K562 (cell line): ENCODE measurements around the gene TTC39B. TPM values are rescaled to one million over a fixed set of nuclear protein-coding genes. Genes with fewer than 3 reads are reported as not detected.

Experiments used
- ATAC-seq: fragments of 200-7000 bp; cut with Tn5 transposase; 3 replicates; pipeline ENCODE4 v1.9.1; 2020; ENCODE audit warnings: moderate library complexity
- BruUV-seq: library from RNA; stranded (reverse); fragments of 400-500 nt; replicated peaks from 2 replicates; lab custom pipeline; 2021; lab: Mats Ljungman, UMichigan
- CTCF ChIA-PET: fragments of 300-600 bp; formaldehyde crosslinking; extraction: SDS; loops from one replicate; lab custom pipeline; 2021; ENCODE audit warnings: low intra/inter-chr PET ratio; lab: Yijun Ruan, JAX
- POLR2A ChIA-PET: fragments of 300-600, 350-650 bp; sonication (Branson Sonifier 250); formaldehyde crosslinking; extraction: SDS; loops from one replicate; lab custom pipeline; 2021; ENCODE audit warnings: antibody characterized with exemption, inconsistent platforms; lab: Yijun Ruan, JAX
- DNase-seq, 4 experiments: peaks; one replicate each; pipeline versions ENCODE4 v3.0.0 to v3.0.0-alpha.2; 2011 to 2018; ENCODE audit warnings: low spot score in 3 of 4, mixed read lengths in 3 of 4; ENCODE audit errors: extremely low read depth in 1 of 4
- FAIRE-seq: peaks from 2 replicates; lab custom pipeline; 2011; peaks lifted over from hg19 to GRCh38; lab: Jason Lieb, UNC
- H2AFZ ChIP-seq: 2 replicates; pipeline ENCODE4 v1.6.0; 2011; ENCODE audit warnings: low read depth, low read length, control low read depth, inconsistent platforms
- H3K27ac ChIP-seq: fragments of 200-600 bp; 3 replicates; pipeline ENCODE4 v1.8.0; 2011; ENCODE audit warnings: low read depth, mild to moderate bottlenecking, control low read depth, inconsistent platforms, low read length, moderate library complexity, mixed read lengths; ENCODE audit errors: extremely low read depth
- H3K27me3 ChIP-seq, 2 experiments: fragments of 300-600 bp in 1 of 2; 2 replicates in 1 of 2; 3 replicates in 1 of 2; pipeline versions ENCODE4 v1.6.0 to v1.8.0; 2011; ENCODE audit warnings: inconsistent platforms in 2 of 2, low read length in 2 of 2, mild to moderate bottlenecking in 1 of 2, mixed read lengths in 1 of 2, moderate library complexity in 1 of 2; ENCODE audit not compliant: control insufficient read depth in 2 of 2, insufficient read depth in 2 of 2
- H3K36me3 ChIP-seq: fragments of 300-600 bp; 3 replicates; pipeline ENCODE4 v1.8.0; 2011; ENCODE audit warnings: mild to moderate bottlenecking, low read length, inconsistent platforms; ENCODE audit not compliant: control insufficient read depth, insufficient read depth
- H3K4me1 ChIP-seq, 2 experiments: fragments of 200-600 bp in 1 of 2; replicated peaks in 1 of 2; 2 replicates in 1 of 2; 3 replicates in 1 of 2; pipeline versions ENCODE4 v1.5.1 to v1.8.0; 2011; ENCODE audit warnings: inconsistent platforms in 2 of 2, low read length in 2 of 2, mild to moderate bottlenecking in 1 of 2, mixed read lengths in 1 of 2, moderate library complexity in 1 of 2; ENCODE audit not compliant: control insufficient read depth in 2 of 2, insufficient read depth in 2 of 2
- H3K4me2 ChIP-seq: 2 replicates; pipeline ENCODE4 v1.6.1; 2011; ENCODE audit warnings: low read length, control low read depth, inconsistent platforms, mixed read lengths; ENCODE audit not compliant: insufficient read depth
- H3K4me3 ChIP-seq: fragments of 200-600 bp; sonication (generic), shearing (Covaris generic); 2 replicates; pipeline ENCODE4 v1.5.1; 2016; ENCODE audit warnings: control low read depth, inconsistent platforms
- H3K79me2 ChIP-seq: fragments of 200-600 bp; 3 replicates; pipeline ENCODE4 v1.8.0; 2011; ENCODE audit warnings: low read length, inconsistent platforms; ENCODE audit not compliant: control insufficient read depth, insufficient read depth
- H3K9ac ChIP-seq, 2 experiments: 2 replicates each; pipeline versions ENCODE4 v1.6.0 to v1.6.1; 2011; ENCODE audit warnings: low read depth in 2 of 2, low read length in 2 of 2, control low read depth in 1 of 2, inconsistent platforms in 1 of 2, mild to moderate bottlenecking in 1 of 2, mixed read lengths in 1 of 2; ENCODE audit not compliant: insufficient read depth in 1 of 2
- H3K9me1 ChIP-seq: one replicate; pipeline ENCODE4 v1.6.0; 2011; ENCODE audit warnings: inconsistent platforms, mild to moderate bottlenecking, low read length, moderate library complexity; ENCODE audit not compliant: control insufficient read depth, insufficient read depth
- H3K9me3 ChIP-seq: replicated peaks from 2 replicates; pipeline ENCODE4 v1.5.1; 2011; ENCODE audit warnings: low read depth, low read length, inconsistent platforms; ENCODE audit not compliant: control insufficient read depth, insufficient read depth
- H4K20me1 ChIP-seq: replicated peaks from 2 replicates; pipeline ENCODE4 v1.6.1; 2011; ENCODE audit warnings: low read length, inconsistent platforms, mixed read lengths; ENCODE audit not compliant: control insufficient read depth, insufficient read depth
- EZH2 ChIP-seq: IDR thresholded peaks from 2 replicates; pipeline ENCODE4 v1.6.1; 2012; ENCODE audit warnings: low read depth, mild to moderate bottlenecking, inconsistent platforms, low read length, borderline replicate concordance
- GABPA ChIP-seq: fragments of 200-800 bp; sonication (Bioruptor generic); conservative IDR thresholded peaks from 2 replicates; pipeline ENCODE4 v1.6.1; 2016; ENCODE audit warnings: low read depth, missing genetic modification characterization, missing compliant biosample characterization
- GTF2E2 ChIP-seq: fragments of 200-800 bp; sonication (Bioruptor generic); IDR thresholded peaks from 2 replicates; pipeline ENCODE4 v1.6.1; 2016; ENCODE audit warnings: missing genetic modification characterization, missing compliant biosample characterization
- IRF2 ChIP-seq: sonication (generic); formaldehyde crosslinking; IDR thresholded peaks from 2 replicates; pipeline ENCODE4 v1.8.1; 2022; ENCODE audit warnings: mild to moderate bottlenecking, missing genetic modification reagents
- KLF10 ChIP-seq: fragments of 250-450 bp; sonication (Bioruptor Pico); IDR thresholded peaks from 2 replicates; pipeline ENCODE4 v1.6.1; 2021; ENCODE audit warnings: matching md5 sums
- MBD2 ChIP-seq: sonication (generic); IDR thresholded peaks from 2 replicates; pipeline ENCODE4 v1.6.1; 2016; ENCODE audit warnings: low read depth, borderline replicate concordance
- MIER1 ChIP-seq: fragments of 450-650 bp; IDR thresholded peaks from 2 replicates; pipeline ENCODE4 v1.6.1; 2016; ENCODE audit warnings: antibody characterized with exemption, mild to moderate bottlenecking, low read depth
- ZBTB34 ChIP-seq: fragments of 250-450 bp; sonication (Bioruptor Pico); IDR thresholded peaks from 2 replicates; pipeline ENCODE4 v1.8.0; 2021; ENCODE audit warnings: mild to moderate bottlenecking, moderate library complexity
- ZKSCAN8 ChIP-seq: fragments of 200-800 bp; sonication (Bioruptor generic); IDR thresholded peaks from 2 replicates; pipeline ENCODE4 v1.6.1; 2016; ENCODE audit warnings: missing genetic modification characterization, missing compliant biosample characterization
- ZNF408 ChIP-seq: fragments of 250-450 bp; sonication (Bioruptor Pico); IDR thresholded peaks from 2 replicates; pipeline ENCODE4 v1.4.0; 2020; ENCODE audit warnings: low read depth, mild to moderate bottlenecking, moderate library complexity
- ZNF436 ChIP-seq: fragments of 250-450, 450-650 bp; sonication (Bioruptor Pico); formaldehyde crosslinking; IDR thresholded peaks from 2 replicates; pipeline ENCODE4 v1.7.0; 2020; ENCODE audit warnings: mild to moderate bottlenecking
- ZNF449 ChIP-seq: fragments of 250-450 bp; sonication (Bioruptor Pico); IDR thresholded peaks from 2 replicates; pipeline ENCODE4 v1.8.0; 2022; ENCODE audit warnings: moderate library complexity, mild to moderate bottlenecking, inconsistent platforms
- WGBS: fragments of 100-300 bp; shearing (Covaris generic); methylation state at CpG from one replicate; pipeline ENCODE4 v1.1.6; 2016; ENCODE audit warnings: low coverage, mixed read lengths; ENCODE audit not compliant: insufficient coverage; ENCODE audit errors: missing lambda C conversion rate; 5-methylcytosine and 5-hydroxymethylcytosine counted together
- in situ Hi-C: fragments of 300-500 bp; cut with MboI; formaldehyde crosslinking; loops from 4 replicates; pipeline ENCODE4 v1.15.0; 2018; ENCODE audit warnings: inconsistent platforms, mixed read lengths
- intact Hi-C: fragments of 100-400 bp; cut with micrococcal nuclease; formaldehyde crosslinking; loops from 2 replicates; pipeline ENCODE4 v1.14.2; 2022
- polyA plus RNA-seq, 8 experiments: library from polyadenylated mRNA; depleted of rRNA in 4 of 8; stranded (reverse) in 5 of 8; unstranded in 3 of 8; fragments of >200 nt; fragmentation: Nextera tagmentation in 2 of 8; fragmentation: Illumina TruSeq in 1 of 8; extraction: Ambion mirVana in 2 of 8; extraction: Trizol in 1 of 8; gene quantifications; 2 replicates each; pipeline versions ENCODE4 v1.2.1 to v1.2.3, GENCODE V29; 2011 to 2014; ENCODE audit warnings: inconsistent platforms in 1 of 8, missing spikeins in 1 of 8
- total RNA-seq, 7 experiments: library from RNA; depleted of rRNA in 6 of 7; stranded (reverse); fragments of >200 nt in 6 of 7; fragmentation: Illumina TruSeq in 2 of 7; extraction: Trizol in 2 of 7; gene quantifications; 2 replicates each; pipeline versions ENCODE4 v1.2.1 to v1.2.3, GENCODE V29; 2011 to 2021; ENCODE audit warnings: low replicate concordance in 1 of 7
- TF ChIP-seq, protein P1 (sequence below): sonication (generic); formaldehyde crosslinking; IDR thresholded peaks from 2 replicates; pipeline ENCODE4 v1.8.0; 2023; ENCODE audit warnings: missing genetic modification reagents, mild to moderate bottlenecking, borderline replicate concordance

Gene TTC39B
- total and polyA plus RNA-seq, 9 of the 15 experiments (the other 6 are each of a cell fraction or from before 2014, with no cell fraction given), result 0.32 to 1.2 (median 0.95) TPM

GRCh38 chr9:15249042-15249818 lies 57.8 kb downstream of the TTC39B start:
- DNase-seq, result no peak
- no peaks in the 10 kb centered on the region for H3K9me1 ChIP-seq
- H3K9me3 ChIP-seq, result no peaks in the 10 kb centered on the region
- ChIA-PET POLR2A (no interaction called here), CTCF (interaction anchor here (0.6 kb wide), 1 partner anchor 9 kb away, joined by 3 read pairs; no protein-coding TSS in a partner anchor)
- in situ Hi-C loops (no loop called here), intact Hi-C loops (no loop called here)
- no peak overlapping the region for H3K27ac ChIP-seq
- 1% methylated on average over 7 of the region's 7 CpGs for WGBS
- H3K4me3 ChIP-seq, result no peak overlapping the region
- BruUV-seq, result no TSS peak
- no peaks in the 10 kb centered on the region for H3K4me1 ChIP-seq
- H3K4me2 ChIP-seq, result no peak overlapping the region
- FAIRE-seq, result no peak
- no peak overlapping the region for H2AFZ ChIP-seq
- H3K79me2 ChIP-seq, result no peaks in the 10 kb centered on the region
- H3K27me3 ChIP-seq, result no peaks in the 10 kb centered on the region
- H3K9ac ChIP-seq, result no peak overlapping the region
- no peaks in the 10 kb centered on the region for H4K20me1 ChIP-seq
- H3K36me3 ChIP-seq, result no peaks in the 10 kb centered on the region
- ATAC-seq, result no peak
- no peak for TF ChIP-seq EZH2
- no peak for TF ChIP-seq ZNF408 (CRISPR knock-in tag)
- TF ChIP-seq ZKSCAN8, result no peak
- TF ChIP-seq IRF2 (CRISPR knock-in tag), result no peak
- TF ChIP-seq, protein P1, sequence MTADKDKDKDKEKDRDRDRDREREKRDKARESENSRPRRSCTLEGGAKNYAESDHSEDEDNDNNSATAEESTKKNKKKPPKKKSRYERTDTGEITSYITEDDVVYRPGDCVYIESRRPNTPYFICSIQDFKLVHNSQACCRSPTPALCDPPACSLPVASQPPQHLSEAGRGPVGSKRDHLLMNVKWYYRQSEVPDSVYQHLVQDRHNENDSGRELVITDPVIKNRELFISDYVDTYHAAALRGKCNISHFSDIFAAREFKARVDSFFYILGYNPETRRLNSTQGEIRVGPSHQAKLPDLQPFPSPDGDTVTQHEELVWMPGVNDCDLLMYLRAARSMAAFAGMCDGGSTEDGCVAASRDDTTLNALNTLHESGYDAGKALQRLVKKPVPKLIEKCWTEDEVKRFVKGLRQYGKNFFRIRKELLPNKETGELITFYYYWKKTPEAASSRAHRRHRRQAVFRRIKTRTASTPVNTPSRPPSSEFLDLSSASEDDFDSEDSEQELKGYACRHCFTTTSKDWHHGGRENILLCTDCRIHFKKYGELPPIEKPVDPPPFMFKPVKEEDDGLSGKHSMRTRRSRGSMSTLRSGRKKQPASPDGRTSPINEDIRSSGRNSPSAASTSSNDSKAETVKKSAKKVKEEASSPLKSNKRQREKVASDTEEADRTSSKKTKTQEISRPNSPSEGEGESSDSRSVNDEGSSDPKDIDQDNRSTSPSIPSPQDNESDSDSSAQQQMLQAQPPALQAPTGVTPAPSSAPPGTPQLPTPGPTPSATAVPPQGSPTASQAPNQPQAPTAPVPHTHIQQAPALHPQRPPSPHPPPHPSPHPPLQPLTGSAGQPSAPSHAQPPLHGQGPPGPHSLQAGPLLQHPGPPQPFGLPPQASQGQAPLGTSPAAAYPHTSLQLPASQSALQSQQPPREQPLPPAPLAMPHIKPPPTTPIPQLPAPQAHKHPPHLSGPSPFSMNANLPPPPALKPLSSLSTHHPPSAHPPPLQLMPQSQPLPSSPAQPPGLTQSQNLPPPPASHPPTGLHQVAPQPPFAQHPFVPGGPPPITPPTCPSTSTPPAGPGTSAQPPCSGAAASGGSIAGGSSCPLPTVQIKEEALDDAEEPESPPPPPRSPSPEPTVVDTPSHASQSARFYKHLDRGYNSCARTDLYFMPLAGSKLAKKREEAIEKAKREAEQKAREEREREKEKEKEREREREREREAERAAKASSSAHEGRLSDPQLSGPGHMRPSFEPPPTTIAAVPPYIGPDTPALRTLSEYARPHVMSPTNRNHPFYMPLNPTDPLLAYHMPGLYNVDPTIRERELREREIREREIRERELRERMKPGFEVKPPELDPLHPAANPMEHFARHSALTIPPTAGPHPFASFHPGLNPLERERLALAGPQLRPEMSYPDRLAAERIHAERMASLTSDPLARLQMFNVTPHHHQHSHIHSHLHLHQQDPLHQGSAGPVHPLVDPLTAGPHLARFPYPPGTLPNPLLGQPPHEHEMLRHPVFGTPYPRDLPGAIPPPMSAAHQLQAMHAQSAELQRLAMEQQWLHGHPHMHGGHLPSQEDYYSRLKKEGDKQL, result no peak
- TF ChIP-seq MBD2, result no peak
- TF ChIP-seq ZNF449 (CRISPR knock-in tag), result no peak
- TF ChIP-seq GABPA (tag), result no peak
- no peak for TF ChIP-seq GTF2E2 (tag)
- no peak for TF ChIP-seq KLF10
- no peak for TF ChIP-seq ZBTB34 (CRISPR knock-in tag)
- TF ChIP-seq ZNF436 (CRISPR knock-in tag), result no peak
- no peak for TF ChIP-seq MIER1
